PC-3 (cell line): ENCODE data around the gene SLC6A11. TPM values are rescaled to one million over a fixed set of nuclear protein-coding genes. Genes with fewer than 3 reads are reported as not detected.

Source experiments
- ATAC-seq: fragments of 200-7000 bp; cut with Tn5 transposase; 2 replicates; pipeline ENCODE4 v1.9.1; 2020; ENCODE audit warnings: mild to moderate bottlenecking, moderate library complexity
- BruUV-seq: library from RNA; stranded (reverse); fragments of 400-500 nt; replicated peaks from 2 replicates; lab custom pipeline; 2021; lab: Mats Ljungman, UMichigan
- CTCF ChIA-PET: fragments of 300-600 bp; sonication (Branson Sonifier 250); formaldehyde crosslinking; loops from one replicate; lab custom pipeline; 2022; ENCODE audit warnings: antibody characterized with exemption; lab: Charles Lee
- POLR2A ChIA-PET: fragments of 300-600 bp; sonication (Branson Sonifier 250); formaldehyde crosslinking; loops from one replicate; lab custom pipeline; 2022; ENCODE audit warnings: antibody characterized with exemption; ENCODE audit not compliant: unreplicated experiment; lab: Charles Lee
- DNase-seq: peaks from one replicate; pipeline ENCODE4 v3.0.0-alpha.2; 2015
- H2AFZ ChIP-seq: fragments of 300-600 bp; sonication (generic); 2 replicates; pipeline ENCODE4 v1.6.0; 2016; ENCODE audit warnings: antibody characterized with exemption, low read length
- H3F3A ChIP-seq: fragments of 300-600 bp; sonication (generic); one replicate; pipeline ENCODE4 v1.6.0; 2017; ENCODE audit warnings: antibody characterized with exemption, low read length, control low read depth, mild to moderate bottlenecking; ENCODE audit not compliant: unreplicated experiment
- H3K27ac ChIP-seq: fragments of 300-600 bp; sonication (generic); 2 replicates; pipeline ENCODE4 v1.5.1; 2016; ENCODE audit warnings: mild to moderate bottlenecking, low read length
- H3K27me3 ChIP-seq: fragments of 300-600 bp; sonication (generic); 2 replicates; pipeline ENCODE4 v1.6.1; 2016; ENCODE audit warnings: low read length, mixed read lengths
- H3K36me3 ChIP-seq: fragments of 300-600 bp; sonication (generic); 2 replicates; pipeline ENCODE4 v1.6.1; 2016; ENCODE audit warnings: low read depth, mixed run types, low read length, mixed read lengths
- H3K4me1 ChIP-seq: fragments of 300-600 bp; sonication (generic); 2 replicates; pipeline ENCODE4 v1.5.1; 2016; ENCODE audit warnings: low read length; ENCODE audit not compliant: insufficient read depth
- H3K4me2 ChIP-seq: fragments of 300-600 bp; sonication (generic); 2 replicates; pipeline ENCODE4 v1.6.0; 2016; ENCODE audit warnings: low read length
- H3K4me3 ChIP-seq: fragments of 300-600 bp; sonication (generic); 2 replicates; pipeline ENCODE4 v1.5.1; 2016; ENCODE audit warnings: mild to moderate bottlenecking, low read length, mixed read lengths
- H3K79me2 ChIP-seq: fragments of 300-600 bp; sonication (generic); 2 replicates; pipeline ENCODE4 v1.6.1; 2017; ENCODE audit warnings: low read length, mixed read lengths
- H3K9ac ChIP-seq: fragments of 300-600 bp; sonication (generic); 2 replicates; pipeline ENCODE4 v1.6.0; 2016; ENCODE audit warnings: mild to moderate bottlenecking, low read length
- H3K9me2 ChIP-seq: fragments of 300-600 bp; sonication (generic); replicated peaks from 2 replicates; pipeline ENCODE4 v1.6.1; 2016; ENCODE audit warnings: mixed run types, low read length, mixed read lengths
- H3K9me3 ChIP-seq: fragments of 300-600 bp; sonication (generic); 2 replicates; pipeline ENCODE4 v1.6.1; 2016; ENCODE audit warnings: low read length, mixed read lengths
- H4K20me1 ChIP-seq: fragments of 300-600 bp; sonication (generic); 2 replicates; pipeline ENCODE4 v1.6.1; 2016; ENCODE audit warnings: low read length, mixed read lengths
- EZH2 ChIP-seq: fragments of 300-600 bp; sonication (generic); IDR thresholded peaks from one replicate; pipeline ENCODE4 v1.6.1; 2017; ENCODE audit warnings: antibody characterized with exemption, mild to moderate bottlenecking, low read length; ENCODE audit not compliant: unreplicated experiment
- EZH2phosphoT487 ChIP-seq: fragments of 300-600 bp; sonication (generic); IDR thresholded peaks from 2 replicates; pipeline ENCODE4 v1.6.1; 2018; ENCODE audit warnings: mild to moderate bottlenecking, antibody characterized with exemption, low read length, borderline replicate concordance
- intact Hi-C: fragments of 100-400 bp; cut with micrococcal nuclease; formaldehyde crosslinking; loops from 2 replicates; pipeline ENCODE4 v1.9.0; 2023
- total RNA-seq: library from RNA; depleted of rRNA; stranded (reverse); fragments of >200 nt; gene quantifications from 2 replicates; pipeline ENCODE4 v1.2.3, GENCODE V29; 2014
- TF ChIP-seq, protein P1 (sequence below): fragments of 300-600 bp; sonication (generic); conservative IDR thresholded peaks from 2 replicates; pipeline ENCODE4 v1.5.1; 2017; ENCODE audit warnings: antibody characterized with exemption, low read depth, mild to moderate bottlenecking, low read length

The SLC6A11 gene
- total RNA-seq, 1 experiment from 2014 or later, result 34.0 TPM

DNA sequence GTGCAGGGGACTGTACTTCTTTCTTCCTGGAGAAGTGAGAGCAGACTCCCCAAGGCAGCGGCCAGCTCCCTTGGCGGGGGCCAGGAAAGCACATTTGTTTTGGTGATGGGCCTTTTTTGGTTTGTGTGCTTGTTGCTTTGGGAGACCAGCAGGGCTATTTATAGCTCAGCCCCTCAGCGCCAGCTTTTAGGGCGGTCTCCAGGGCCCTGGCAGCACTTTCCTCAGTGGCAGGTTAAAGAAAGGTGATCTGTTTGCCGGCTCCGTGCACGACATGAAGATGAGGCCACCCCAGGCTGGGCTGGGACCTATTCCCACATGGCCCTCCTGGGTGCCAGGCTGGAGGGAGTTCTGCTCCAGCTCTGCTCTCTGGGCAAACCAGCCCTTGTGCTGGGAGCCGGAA, 21.8 kb downstream of the SLC6A11 start:
- Histone ChIP-seq H3K4me3 (no peak overlapping the region), H3F3A (no peaks in the 10 kb centered on the region), H3K79me2 (no peaks in the 10 kb centered on the region), H3K36me3 (no peaks in the 10 kb centered on the region), H3K27me3 (no peaks in the 10 kb centered on the region), H3K9ac (no peak overlapping the region), H3K4me2 (no peak overlapping the region), H3K27ac (no peak overlapping the region), H3K9me3 (no peaks in the 10 kb centered on the region), H3K4me1 (no peaks in the 10 kb centered on the region), H4K20me1 (no peaks in the 10 kb centered on the region), H2AFZ (no peak overlapping the region), H3K9me2 (no peaks in the 10 kb centered on the region)
- DNase-seq, result no peak
- TF ChIP-seq EZH2phosphoT487 (no peak), EZH2 (no peak)
- TF ChIP-seq, protein P1, sequence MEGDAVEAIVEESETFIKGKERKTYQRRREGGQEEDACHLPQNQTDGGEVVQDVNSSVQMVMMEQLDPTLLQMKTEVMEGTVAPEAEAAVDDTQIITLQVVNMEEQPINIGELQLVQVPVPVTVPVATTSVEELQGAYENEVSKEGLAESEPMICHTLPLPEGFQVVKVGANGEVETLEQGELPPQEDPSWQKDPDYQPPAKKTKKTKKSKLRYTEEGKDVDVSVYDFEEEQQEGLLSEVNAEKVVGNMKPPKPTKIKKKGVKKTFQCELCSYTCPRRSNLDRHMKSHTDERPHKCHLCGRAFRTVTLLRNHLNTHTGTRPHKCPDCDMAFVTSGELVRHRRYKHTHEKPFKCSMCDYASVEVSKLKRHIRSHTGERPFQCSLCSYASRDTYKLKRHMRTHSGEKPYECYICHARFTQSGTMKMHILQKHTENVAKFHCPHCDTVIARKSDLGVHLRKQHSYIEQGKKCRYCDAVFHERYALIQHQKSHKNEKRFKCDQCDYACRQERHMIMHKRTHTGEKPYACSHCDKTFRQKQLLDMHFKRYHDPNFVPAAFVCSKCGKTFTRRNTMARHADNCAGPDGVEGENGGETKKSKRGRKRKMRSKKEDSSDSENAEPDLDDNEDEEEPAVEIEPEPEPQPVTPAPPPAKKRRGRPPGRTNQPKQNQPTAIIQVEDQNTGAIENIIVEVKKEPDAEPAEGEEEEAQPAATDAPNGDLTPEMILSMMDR, result no peak
- intact Hi-C loops, result no loop called here
- no peak for ATAC-seq
- POLR2A ChIA-PET, result no interaction called here
- CTCF ChIA-PET, result no interaction called here
- BruUV-seq, result no TSS peak

DNA sequence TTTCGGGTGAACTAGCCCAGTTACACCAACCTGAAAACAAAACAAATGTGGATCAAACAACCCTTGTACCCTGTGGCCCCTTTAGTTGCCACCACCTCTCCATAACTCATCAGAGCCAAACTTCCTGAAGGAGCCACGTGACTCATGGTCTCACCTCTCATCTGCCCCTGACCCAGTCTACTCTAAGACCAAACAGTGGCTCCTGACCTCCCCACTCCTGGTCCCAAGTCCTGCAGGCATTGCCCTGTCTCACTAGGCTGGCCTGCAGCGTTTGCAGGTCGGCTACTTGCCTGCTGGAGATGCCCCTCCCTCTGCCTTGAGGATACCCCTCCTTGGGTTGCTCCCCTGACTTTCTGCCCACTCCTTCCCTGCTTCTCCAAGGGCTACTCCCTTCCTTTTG, 23.1 kb downstream of the SLC6A11 start:
- intact Hi-C loops, result no loop called here
- Histone ChIP-seq H3K27me3 (no peaks in the 10 kb centered on the region), H3K9ac (no peak overlapping the region), H3F3A (no peaks in the 10 kb centered on the region), H3K27ac (no peak overlapping the region), H3K36me3 (no peaks in the 10 kb centered on the region), H3K4me3 (no peak overlapping the region), H3K9me2 (no peaks in the 10 kb centered on the region), H3K9me3 (no peaks in the 10 kb centered on the region), H2AFZ (no peak overlapping the region), H3K4me1 (no peaks in the 10 kb centered on the region), H4K20me1 (no peaks in the 10 kb centered on the region), H3K4me2 (no peak overlapping the region), H3K79me2 (no peaks in the 10 kb centered on the region)
- ChIA-PET CTCF (no interaction called here), POLR2A (no interaction called here)
- TF ChIP-seq EZH2, result no peak
- TF ChIP-seq EZH2phosphoT487, result no peak
- TF ChIP-seq, protein P1, result no peak
- ATAC-seq (no peak), DNase-seq (no peak)
- BruUV-seq, result no TSS peak

DNA sequence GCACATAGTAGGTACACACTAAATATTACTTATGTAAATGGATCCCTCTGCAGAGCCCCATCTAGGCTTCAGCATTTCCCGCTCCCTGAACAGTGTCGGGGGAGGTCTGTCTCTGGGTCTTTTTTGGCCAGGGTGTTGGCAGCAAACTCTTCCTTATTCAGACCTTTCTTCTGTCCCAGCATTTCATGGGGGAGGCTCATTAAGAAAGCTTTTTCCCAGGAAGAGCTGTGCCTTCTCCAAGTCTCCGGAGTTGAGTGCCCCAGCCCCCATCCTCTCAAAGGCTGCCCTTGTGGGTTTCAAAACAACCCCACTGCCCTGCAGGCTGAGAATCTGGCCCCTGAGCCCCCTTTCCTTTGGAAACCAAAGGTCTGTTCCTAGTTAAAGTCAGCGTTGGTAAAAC, 25.1 kb downstream of the SLC6A11 start:
- H3K4me3 ChIP-seq, result no peak overlapping the region
- CTCF ChIA-PET, result no interaction called here
- no peaks in the 10 kb centered on the region for H3K9me3 ChIP-seq
- BruUV-seq, result no TSS peak
- DNase-seq (no peak), ATAC-seq (no peak)
- no peaks in the 10 kb centered on the region for H3K9me2 ChIP-seq
- no peaks in the 10 kb centered on the region for H3K79me2 ChIP-seq
- no peaks in the 10 kb centered on the region for H3K27me3 ChIP-seq
- H3K4me1 ChIP-seq, result no peaks in the 10 kb centered on the region
- H2AFZ ChIP-seq, result no peak overlapping the region
- no peaks in the 10 kb centered on the region for H3F3A ChIP-seq
- intact Hi-C loops, result no loop called here
- H3K9ac ChIP-seq, result no peak overlapping the region
- no peaks in the 10 kb centered on the region for H3K36me3 ChIP-seq
- H3K27ac ChIP-seq, result no peak overlapping the region
- TF ChIP-seq EZH2 (no peak), EZH2phosphoT487 (no peak)
- TF ChIP-seq, protein P1, result no peak
- H3K4me2 ChIP-seq, result no peak overlapping the region
- POLR2A ChIA-PET, result no interaction called here
- no peaks in the 10 kb centered on the region for H4K20me1 ChIP-seq
